GM12891 (cell line): ENCODE data around the gene ANKRD34A. TPM values are rescaled to one million over a fixed set of nuclear protein-coding genes. Genes with fewer than 3 reads are reported as not detected.

ENCODE experiments used
- DNase-seq: peaks from one replicate; pipeline ENCODE4 v3.0.0; 2011; ENCODE audit warnings: low spot score; ENCODE audit not compliant: insufficient read length
- FAIRE-seq: peaks from 2 replicates; lab custom pipeline; 2011; peaks lifted over from hg19 to GRCh38; lab: Jason Lieb, UNC
- PAX5 ChIP-seq: IDR thresholded peaks from 2 replicates; pipeline ENCODE4 v1.6.1; 2011; ENCODE audit warnings: low read length, moderate library complexity, mild to moderate bottlenecking; ENCODE audit not compliant: insufficient read depth, severe bottlenecking
- POLR2A ChIP-seq: IDR thresholded peaks from 2 replicates; pipeline ENCODE4 v1.6.1; 2011; ENCODE audit warnings: low read depth, low read length, control low read depth
- POLR2AphosphoS5 ChIP-seq: IDR thresholded peaks from 2 replicates; pipeline ENCODE4 v1.6.1; 2011; ENCODE audit warnings: low read depth, low read length, control low read depth
- POU2F2 ChIP-seq: IDR thresholded peaks from 2 replicates; pipeline ENCODE4 v1.6.1; 2011; ENCODE audit warnings: low read depth, mild to moderate bottlenecking, control low read depth, low read length, moderate library complexity
- SPI1 ChIP-seq: IDR thresholded peaks from 2 replicates; pipeline ENCODE4 v1.6.1; 2011; ENCODE audit warnings: low read depth, low read length, control low read depth
- TAF1 ChIP-seq: IDR thresholded peaks from 2 replicates; pipeline ENCODE4 v1.6.1; 2011; ENCODE audit warnings: low read depth, low read length, control low read depth
- polyA plus RNA-seq: library from polyadenylated mRNA; unstranded; fragments of >200 nt; gene quantifications from one replicate; pipeline ENCODE4 v1.2.1, GENCODE V29; 2012; ENCODE audit warnings: low read depth, missing spikeins, inconsistent platforms; ENCODE audit not compliant: missing spikeins

ANKRD34A gene
- polyA plus RNA-seq = 1.5 TPM

- DNase-seq = peak; percentile 78
- peak; percentile 89 for FAIRE-seq
- peak; percentile 90 for TF ChIP-seq POLR2A
- peak; percentile 88 for TF ChIP-seq POLR2AphosphoS5
- peak; percentile 75 for TF ChIP-seq SPI1
- peak; percentile 58; the same call in 1 of the 2 replicates for TF ChIP-seq POU2F2
- no peak for TF ChIP-seq PAX5
- peak; percentile 80 for TF ChIP-seq TAF1
These were observed at the start of gene ANKRD34A, which contains the start of gene POLR3GL for GRCh38 chr1:145964328-145965118. Gene ANKRD34A, minus strand, starts transcription at chr1:145964575. Its CDS starts 2,816 bp downstream, at chr1:145961759. Gene POLR3GL, plus strand, starts transcription at chr1:145964690. Its CDS starts 10,176 bp downstream, at chr1:145974866.

DNA sequence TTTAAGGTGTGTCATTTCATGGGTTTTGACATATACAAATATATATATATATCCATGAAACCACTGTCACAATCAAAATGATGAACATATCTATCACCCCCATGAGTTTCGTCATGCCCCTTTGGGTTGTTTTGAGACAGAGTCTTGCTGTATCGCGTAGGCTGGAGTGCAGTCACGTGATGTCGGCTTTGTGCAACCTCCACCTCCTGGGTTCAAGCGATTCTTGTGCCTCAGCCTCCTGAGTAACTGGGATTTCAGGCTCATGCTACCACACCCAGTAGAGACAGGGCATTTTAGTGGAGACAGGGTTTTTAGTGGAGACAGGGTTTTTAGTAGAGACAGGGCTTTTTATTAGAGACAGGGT lies 49.2 kb upstream of the ANKRD34A start:
- no peak for DNase-seq
- FAIRE-seq = no peak
- TF ChIP-seq SPI1 = no peak
- no peak for TF ChIP-seq POLR2AphosphoS5
- TF ChIP-seq POLR2A = no peak
- no peak for TF ChIP-seq TAF1
- no peak for TF ChIP-seq PAX5
- TF ChIP-seq POU2F2 = no peak

DNA sequence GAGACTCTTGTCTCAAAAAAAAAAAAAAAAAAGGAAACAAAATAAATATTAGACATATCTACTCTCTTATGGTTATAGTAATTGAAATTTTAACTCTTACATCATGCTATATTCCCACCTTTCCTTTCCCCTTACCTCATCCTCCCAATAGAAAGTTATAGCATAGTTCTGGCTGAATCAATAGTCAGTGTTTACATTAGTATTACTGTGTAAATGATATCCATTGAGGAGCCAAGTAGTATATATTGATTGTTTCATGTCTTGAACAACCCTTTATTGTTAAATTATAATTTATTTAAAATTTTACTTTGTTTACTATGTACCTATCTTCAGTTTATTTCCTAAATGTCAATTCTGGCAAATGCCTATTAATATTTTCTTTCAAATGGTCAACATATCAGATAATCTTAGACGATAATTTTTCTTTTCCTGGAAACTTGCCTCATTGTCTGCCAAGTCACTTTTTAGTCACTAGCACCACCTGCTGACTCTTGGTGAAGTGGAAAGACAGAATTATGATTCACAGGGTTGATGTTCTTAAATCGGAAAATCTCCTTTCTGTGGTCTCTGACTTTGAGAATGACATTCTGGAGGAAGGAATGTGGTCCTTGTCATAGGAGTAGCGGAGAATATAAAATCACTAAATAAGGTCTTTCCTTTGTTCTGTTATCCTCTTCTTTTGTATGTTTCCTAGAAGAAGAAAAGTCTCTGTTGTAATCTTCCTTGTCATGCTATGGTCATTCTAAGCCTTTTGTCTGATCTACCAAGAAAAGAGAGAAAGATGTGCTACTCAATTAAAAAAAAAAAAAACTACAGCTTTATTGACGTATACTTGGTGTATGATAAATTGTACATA lies 48.6 kb upstream of the ANKRD34A start:
- FAIRE-seq = peak; percentile 13

GRCh38 chr1:146010126-146010738 lies 45.9 kb upstream of the ANKRD34A start:
- TF ChIP-seq POU2F2 = no peak
- TF ChIP-seq SPI1 = no peak
- TF ChIP-seq PAX5 = no peak
- no peak for TF ChIP-seq POLR2AphosphoS5
- no peak for TF ChIP-seq POLR2A
- no peak for TF ChIP-seq TAF1
- FAIRE-seq (no peak), DNase-seq (no peak)

More for the DNA sequence above, 48.6 kb upstream of the ANKRD34A start:
- TF ChIP-seq POLR2AphosphoS5 (no peak), PAX5 (no peak)
- DNase-seq = no peak

GRCh38 chr1:146007489-146008133 lies 43.2 kb upstream of the ANKRD34A start:
- TF ChIP-seq SPI1 (no peak), POLR2A (no peak), POLR2AphosphoS5 (no peak), PAX5 (no peak), POU2F2 (no peak), TAF1 (no peak)
- DNase-seq = no peak
- no peak for FAIRE-seq

GRCh38 chr1:146001709-146002108 lies 37.3 kb upstream of the ANKRD34A start:
- TF ChIP-seq TAF1 (no peak), POLR2AphosphoS5 (no peak), SPI1 (no peak), PAX5 (no peak), POLR2A (no peak), POU2F2 (no peak)
- DNase-seq (no peak), FAIRE-seq (no peak)

- no peak for DNase-seq
- FAIRE-seq = no peak
- TF ChIP-seq PAX5 (no peak), TAF1 (no peak), POLR2A (no peak), POU2F2 (no peak), POLR2AphosphoS5 (no peak), SPI1 (no peak)
These were observed 35.1 kb upstream of the ANKRD34A start for GRCh38 chr1:145999321-146000024.

DNA sequence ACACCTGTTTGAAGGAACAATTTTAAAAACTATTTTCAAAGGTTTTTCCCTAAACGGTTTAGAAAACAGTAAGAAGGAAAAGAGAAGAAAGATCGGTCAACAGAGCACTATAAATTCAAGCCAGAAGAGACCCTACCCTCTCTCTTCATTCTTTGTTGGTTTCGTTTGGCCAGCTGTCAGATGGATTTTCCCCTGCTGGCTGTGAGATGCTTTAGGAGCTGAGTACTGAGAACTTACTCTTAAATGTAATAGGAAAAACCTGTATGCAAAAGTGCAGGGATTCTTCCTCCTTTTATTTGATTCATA lies 33.3 kb upstream of the ANKRD34A start:
- DNase-seq (no peak), FAIRE-seq (no peak)
- TF ChIP-seq POU2F2 = no peak
- no peak for TF ChIP-seq PAX5
- TF ChIP-seq TAF1 = no peak
- no peak for TF ChIP-seq SPI1
- no peak for TF ChIP-seq POLR2A
- TF ChIP-seq POLR2AphosphoS5 = no peak
